Mucosa of stomach (tissue), 1 donor: ENCODE results near the gene TSPEAR.
"Not testable (repeated sequence)": the region's sequence is repeated elsewhere in the genome, so short reads cannot be mapped to it uniquely, and the experiment has no call there.

ENCODE experiments used
- H3K27me3 ChIP-seq: one replicate; pipeline ENCODE4 v1.7.0; 2013; ENCODE audit warnings: mild to moderate bottlenecking, low read length; ENCODE audit not compliant: control insufficient read depth, insufficient read depth
- H3K36me3 ChIP-seq: one replicate; pipeline ENCODE4 v1.7.0; 2013; ENCODE audit warnings: low read length; ENCODE audit not compliant: control insufficient read depth, insufficient read depth
- H3K4me1 ChIP-seq: one replicate; pipeline ENCODE4 v1.7.0; 2013; ENCODE audit warnings: mild to moderate bottlenecking, low read length; ENCODE audit not compliant: control insufficient read depth, insufficient read depth
- H3K4me3 ChIP-seq: one replicate; pipeline ENCODE4 v1.7.0; 2013; ENCODE audit warnings: low read length
- H3K9ac ChIP-seq: one replicate; pipeline ENCODE4 v1.7.0; 2013; ENCODE audit warnings: mild to moderate bottlenecking, low read length, moderate library complexity
- H3K9me3 ChIP-seq: one replicate; pipeline ENCODE4 v1.7.0; 2013; ENCODE audit warnings: mild to moderate bottlenecking, low read length, moderate library complexity; ENCODE audit not compliant: control insufficient read depth
- donor health status: Pancreatic carcinoma.

Gene TSPEAR

DNA sequence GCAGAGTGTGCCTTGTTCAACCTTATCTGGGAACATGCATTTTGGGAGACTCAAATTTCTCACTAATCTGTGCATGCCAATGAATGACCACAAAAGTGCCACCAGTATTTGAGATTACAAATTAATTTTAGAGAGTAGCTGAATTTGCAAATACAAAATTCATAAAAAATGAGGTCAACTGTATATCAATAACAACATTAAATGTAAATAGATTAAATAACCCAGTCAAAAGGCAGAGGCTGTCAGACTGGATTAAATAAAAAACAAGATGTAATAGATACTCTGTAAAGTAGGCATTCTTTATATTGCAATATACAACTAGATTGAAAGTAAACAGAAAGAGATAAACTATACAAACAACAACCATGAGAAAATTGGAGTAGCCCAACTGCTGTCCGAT, 147.3 kb downstream of the TSPEAR start:
- Histone ChIP-seq H3K9ac (no peak overlapping the region), H3K4me1 (no peaks in the 10 kb centered on the region), H3K9me3 (no peaks in the 10 kb centered on the region), H3K4me3 (no peak overlapping the region), H3K27me3 (no peaks in the 10 kb centered on the region), H3K36me3 (no peaks in the 10 kb centered on the region)

DNA sequence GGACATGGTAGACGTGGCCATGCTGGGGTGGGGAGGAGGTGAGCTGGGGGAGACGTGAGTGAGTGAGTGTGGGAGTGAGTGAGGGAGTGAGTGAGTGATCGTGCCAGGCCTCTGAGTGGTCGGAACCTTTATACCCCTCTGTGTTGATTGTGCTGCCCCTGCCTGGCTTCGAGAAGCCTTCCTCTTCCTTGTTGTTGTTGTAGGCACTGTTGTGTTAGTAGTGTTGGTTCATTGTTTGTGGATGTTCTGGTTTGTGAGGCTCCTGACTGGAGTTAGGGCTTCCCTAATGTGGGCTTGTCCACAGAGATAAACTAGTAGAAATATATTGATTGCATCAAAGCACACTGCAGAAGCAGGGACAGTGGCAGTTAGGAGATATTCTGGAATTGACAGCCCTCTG, 152.7 kb downstream of the TSPEAR start, which contains the start of gene KRTAP10-3:
Gene KRTAP10-3, minus strand, starts transcription at position 101 of the 400 bp plus-strand sequence. Its CDS starts 80 bp downstream, at position 21.
- Histone ChIP-seq H3K4me1 (no peaks in the 10 kb centered on the region), H3K9ac (no peak within 1 kb of the TSS), H3K4me3 (no peak within 1 kb of the TSS), H3K36me3 (no peaks in the 10 kb centered on the region), H3K9me3 (no peaks in the 10 kb centered on the region), H3K27me3 (peaks cover 8% of the 10 kb centered on the region)

DNA sequence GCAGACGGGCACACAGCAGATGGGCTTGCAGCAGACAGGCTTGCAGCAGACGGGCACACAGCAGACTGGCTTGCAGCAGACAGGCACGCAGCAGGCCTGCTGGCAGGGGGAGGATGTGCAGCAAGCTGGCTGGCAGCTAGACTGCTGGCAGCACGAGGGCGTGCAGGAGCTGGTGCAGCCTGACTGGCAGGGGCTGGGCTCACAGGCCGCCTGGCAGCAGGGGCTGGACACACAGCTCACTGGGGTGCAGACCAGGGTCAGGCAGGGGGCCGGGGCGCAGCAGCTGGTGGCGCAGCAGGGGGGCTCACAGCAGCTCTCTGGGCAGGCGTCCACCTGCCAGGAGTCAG, 153.1 kb downstream of the TSPEAR start:
- H3K27me3 ChIP-seq, H3K9ac ChIP-seq, H3K4me3 ChIP-seq: not testable (repeated sequence)

GRCh38 chr21:44557491-44558328, 153.7 kb downstream of the TSPEAR start:
- Histone ChIP-seq H3K27me3 (peaks cover 8% of the 10 kb centered on the region), H3K36me3 (no peaks in the 10 kb centered on the region), H3K4me3 (no peak overlapping the region), H3K9ac (no peak overlapping the region), H3K9me3 (no peaks in the 10 kb centered on the region), H3K4me1 (no peaks in the 10 kb centered on the region)

More for the DNA sequence above, 153.1 kb downstream of the TSPEAR start:
- H3K36me3 ChIP-seq, H3K9me3 ChIP-seq, H3K4me1 ChIP-seq: not testable (repeated sequence)

GRCh38 chr21:44556879-44557278, 154.5 kb downstream of the TSPEAR start:
- Histone ChIP-seq H3K27me3 (peaks cover 8% of the 10 kb centered on the region), H3K9me3 (no peaks in the 10 kb centered on the region), H3K4me3 (no peak overlapping the region), H3K9ac (no peak overlapping the region), H3K36me3 (no peaks in the 10 kb centered on the region), H3K4me1 (no peaks in the 10 kb centered on the region)

DNA sequence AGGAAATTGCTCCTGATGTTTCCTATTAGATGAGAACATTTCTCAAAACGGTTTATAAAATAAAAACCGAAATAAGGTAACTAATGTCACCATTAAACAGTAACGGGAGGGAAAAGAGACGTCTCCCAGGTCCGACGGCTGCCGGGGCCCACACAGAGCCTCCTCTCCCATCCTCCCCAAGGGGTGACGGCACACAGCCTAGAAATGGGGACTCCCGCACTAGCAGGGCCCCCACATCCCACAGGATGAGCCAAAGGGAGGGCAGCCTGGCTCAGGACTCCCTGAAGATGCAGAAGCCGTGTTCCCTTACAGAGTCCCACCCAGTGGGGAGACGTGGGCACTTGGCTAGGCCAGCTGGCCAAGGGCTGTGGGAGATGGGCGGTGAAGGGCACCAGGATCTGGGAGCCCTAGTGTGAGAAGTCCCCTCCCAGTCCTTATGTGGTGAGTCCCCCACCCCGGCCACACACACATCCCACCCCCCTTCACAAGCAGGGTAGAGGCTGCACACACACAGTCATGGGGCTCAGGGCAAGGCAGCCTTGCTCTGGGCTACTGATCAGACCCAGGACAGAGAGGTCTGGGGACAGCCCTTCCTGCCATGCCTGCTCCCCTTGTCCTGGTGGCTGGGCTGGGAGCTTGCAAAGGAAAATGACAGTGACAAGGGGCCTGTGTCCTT, 156.0 kb downstream of the TSPEAR start:
- Histone ChIP-seq H3K9ac (no peak overlapping the region), H3K4me3 (no peak overlapping the region), H3K4me1 (no peaks in the 10 kb centered on the region), H3K27me3 (peaks cover 8% of the 10 kb centered on the region), H3K9me3 (no peaks in the 10 kb centered on the region), H3K36me3 (no peaks in the 10 kb centered on the region)

DNA sequence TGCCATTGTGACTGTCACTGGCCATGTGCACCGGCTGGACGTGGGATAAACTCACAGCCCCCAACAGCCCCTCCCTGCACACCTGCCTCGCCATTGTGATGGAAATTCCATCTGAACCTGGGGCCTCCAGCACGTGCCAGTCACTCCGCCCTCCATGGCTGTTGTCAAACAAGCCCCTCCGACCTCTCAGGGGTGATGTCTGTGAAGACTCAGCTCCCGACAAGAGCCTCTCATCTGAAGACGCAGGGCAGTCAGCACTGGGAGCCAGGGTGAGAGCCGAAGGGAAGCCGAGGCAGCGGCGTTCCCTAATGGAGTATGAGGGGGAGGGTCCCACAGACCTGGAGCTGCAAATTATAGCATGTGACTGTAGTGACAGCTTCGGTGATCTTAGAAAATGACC, 158.7 kb downstream of the TSPEAR start:
- H3K4me1 ChIP-seq: peaks cover 5% of the 10 kb centered on the region
- no peaks in the 10 kb centered on the region for H3K9me3 ChIP-seq
- H3K4me3 ChIP-seq: no peak overlapping the region
- no peaks in the 10 kb centered on the region for H3K36me3 ChIP-seq
- no peak overlapping the region for H3K9ac ChIP-seq
- H3K27me3 ChIP-seq: peaks cover 7% of the 10 kb centered on the region

DNA sequence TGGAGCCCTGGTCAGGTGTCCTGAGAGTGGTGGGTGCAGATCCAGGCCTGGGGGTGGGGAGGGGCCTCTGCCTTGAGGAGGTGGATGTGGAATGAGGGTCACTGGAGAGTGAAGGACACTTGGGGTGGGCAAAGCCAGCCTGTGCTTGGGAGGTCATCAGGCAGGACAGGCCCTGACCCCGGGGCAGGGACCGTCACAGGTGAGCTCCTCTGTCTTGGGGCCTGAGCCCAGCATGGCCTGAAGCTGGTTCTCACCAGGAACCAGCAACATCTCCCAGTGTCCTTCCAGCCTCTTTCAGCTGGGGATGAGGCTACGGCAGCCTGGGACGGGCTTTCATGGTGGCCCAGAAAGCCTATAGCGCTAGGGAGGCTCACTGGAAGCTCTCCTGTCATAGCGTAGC, 159.2 kb downstream of the TSPEAR start:
- Histone ChIP-seq H3K36me3 (no peaks in the 10 kb centered on the region), H3K4me3 (no peak overlapping the region), H3K9me3 (no peaks in the 10 kb centered on the region), H3K9ac (no peak overlapping the region), H3K27me3 (peaks cover 4% of the 10 kb centered on the region), H3K4me1 (peaks cover 5% of the 10 kb centered on the region)

GRCh38 chr21:44551340-44551961, 159.9 kb downstream of the TSPEAR start, which contains the start of gene KRTAP10-2:
Gene KRTAP10-2 (minus strand): TSS chr21:44551505. CDS start chr21:44551458, 47 bp downstream.
- Histone ChIP-seq H3K9ac (no peak within 1 kb of the TSS), H3K36me3 (no peaks in the 10 kb centered on the region), H3K4me3 (no peak within 1 kb of the TSS), H3K4me1 (peaks cover 5% of the 10 kb centered on the region), H3K27me3 (no peaks in the 10 kb centered on the region), H3K9me3 (no peaks in the 10 kb centered on the region)

- no peak overlapping the region for H3K9ac ChIP-seq
- no peaks in the 10 kb centered on the region for H3K36me3 ChIP-seq
- H3K4me3 ChIP-seq: no peak overlapping the region
- H3K4me1 ChIP-seq: peaks cover 5% of the 10 kb centered on the region
- H3K9me3 ChIP-seq: no peaks in the 10 kb centered on the region
- H3K27me3 ChIP-seq: no peaks in the 10 kb centered on the region
Observed at GRCh38 chr21:44550807-44551206, 160.6 kb downstream of the TSPEAR start.

GRCh38 chr21:44550285-44550684, 161.1 kb downstream of the TSPEAR start:
- not testable (repeated sequence) for H3K27me3 ChIP-seq, H3K36me3 ChIP-seq, H3K9me3 ChIP-seq, H3K9ac ChIP-seq, H3K4me1 ChIP-seq, H3K4me3 ChIP-seq
